HL-60 (cell line): Measurements from ENCODE around the gene GUCA2A.

Experiments used
- DNase-seq, 2 experiments: peaks; one replicate each; pipeline ENCODE4 v3.0.0-alpha.2; 2010 to 2020; ENCODE audit warnings: low read depth in 1 of 2, low spot score in 1 of 2
- H3K27ac ChIP-seq: fragments of 250-450 bp; sonication (Bioruptor Pico); replicated peaks from 2 replicates; pipeline ENCODE4 v1.5.1; 2020; ENCODE audit warnings: mild to moderate bottlenecking, moderate library complexity
- H3K27me3 ChIP-seq: fragments of 250-450 bp; sonication (Bioruptor Pico); 2 replicates; pipeline ENCODE4 v1.5.1; 2021; ENCODE audit warnings: mild to moderate bottlenecking, moderate library complexity; ENCODE audit not compliant: insufficient read depth, poor library complexity, severe bottlenecking
- H3K4me3 ChIP-seq: replicated peaks from 2 replicates; pipeline ENCODE4 v1.5.1; 2011; ENCODE audit warnings: mild to moderate bottlenecking, control low read depth, low read length; ENCODE audit not compliant: insufficient read depth
- CTCF ChIP-seq: IDR thresholded peaks from one replicate; pipeline ENCODE4 v1.5.1; 2011; ENCODE audit warnings: low read length, control low read depth, inconsistent platforms; ENCODE audit not compliant: insufficient read depth
- GABPA ChIP-seq: IDR thresholded peaks from 2 replicates; pipeline ENCODE4 v1.6.1; 2012; ENCODE audit warnings: low read depth
- POLR2AphosphoS5 ChIP-seq: IDR thresholded peaks from 2 replicates; pipeline ENCODE4 v1.6.1; 2012; ENCODE audit warnings: low read depth
- REST ChIP-seq: IDR thresholded peaks from 2 replicates; pipeline ENCODE4 v1.6.1; 2012; ENCODE audit warnings: low read depth; ENCODE audit not compliant: insufficient replicate concordance
- SPI1 ChIP-seq: IDR thresholded peaks from 2 replicates; pipeline ENCODE4 v1.6.1; 2012; ENCODE audit warnings: low read depth, mild to moderate bottlenecking, borderline replicate concordance

Gene GUCA2A

GRCh38 chr1:42184616-42185015 lies 20.1 kb upstream of the GUCA2A start:
- Histone ChIP-seq H3K4me3 (no peak overlapping the region), H3K27ac (no peak overlapping the region), H3K27me3 (no peaks in the 10 kb centered on the region)
- TF ChIP-seq REST (no peak), GABPA (no peak), CTCF (no peak), SPI1 (no peak), POLR2AphosphoS5 (no peak)
- DNase-seq, result no peak

DNA sequence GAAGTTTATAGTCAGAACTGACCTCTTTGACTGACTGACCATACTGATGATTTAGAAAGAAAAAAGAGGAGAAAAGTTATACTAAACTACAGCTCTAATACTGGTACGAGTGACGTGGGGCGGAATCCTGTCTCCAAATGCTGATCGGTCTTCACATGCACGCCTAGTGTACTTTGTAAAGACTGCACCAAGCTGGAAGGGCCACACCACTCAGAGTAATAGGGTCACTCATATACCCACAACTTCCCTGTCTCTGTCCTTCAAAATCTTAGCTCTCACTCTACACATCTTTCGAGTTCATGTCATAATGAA lies 19.4 kb upstream of the GUCA2A start:
- Histone ChIP-seq H3K27ac (no peak overlapping the region), H3K27me3 (no peaks in the 10 kb centered on the region), H3K4me3 (no peak overlapping the region)
- no peak for TF ChIP-seq GABPA
- no peak for TF ChIP-seq POLR2AphosphoS5
- no peak for TF ChIP-seq SPI1
- TF ChIP-seq REST, result no peak
- no peak for TF ChIP-seq CTCF
- no peak for DNase-seq

DNA sequence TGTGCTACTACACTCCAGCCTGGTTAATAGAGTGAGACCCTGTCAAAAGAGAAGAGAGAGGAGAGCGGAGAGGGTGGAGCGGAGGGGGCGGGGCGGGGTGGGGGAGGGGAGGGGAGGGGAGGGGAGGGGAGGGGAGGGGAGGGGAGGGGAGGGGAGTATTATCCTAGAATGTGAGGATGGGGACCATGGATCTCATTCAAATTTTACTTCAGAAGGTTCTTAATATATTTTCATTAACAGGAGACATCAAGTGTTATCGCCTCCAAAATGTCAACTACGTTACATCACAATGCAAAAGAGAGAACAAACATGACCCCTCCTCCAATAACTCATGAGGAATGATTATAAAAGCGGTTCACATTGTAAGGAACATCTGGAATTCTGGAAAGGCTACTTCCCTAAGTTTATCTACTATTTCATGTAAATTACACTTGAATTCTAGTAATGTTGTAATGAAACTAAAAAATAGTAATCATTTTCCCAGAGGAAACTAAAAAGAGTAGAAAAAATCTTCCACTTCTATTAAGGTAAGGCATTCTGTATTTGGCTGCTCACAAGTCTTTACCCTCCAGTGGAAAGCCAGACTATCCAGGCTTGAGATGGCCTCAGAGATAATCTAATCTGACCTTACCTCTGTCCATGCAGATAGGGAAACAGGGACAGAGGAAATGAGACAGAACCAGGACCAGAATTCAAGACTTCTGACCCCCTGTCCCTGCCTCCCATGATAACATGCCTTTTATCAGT lies 18.8 kb upstream of the GUCA2A start:
- Histone ChIP-seq H3K4me3 (no peak overlapping the region), H3K27me3 (no peaks in the 10 kb centered on the region), H3K27ac (no peak overlapping the region)
- DNase-seq, result no peak
- no peak for TF ChIP-seq REST
- TF ChIP-seq SPI1, result no peak
- no peak for TF ChIP-seq GABPA
- TF ChIP-seq POLR2AphosphoS5, result no peak
- no peak for TF ChIP-seq CTCF
